CD4-positive, alpha-beta T cell (primary cell): Measurements from ENCODE around the gene SMIM11. TPM values are rescaled to one million over a fixed set of nuclear protein-coding genes. Genes with fewer than 3 reads are reported as not detected.

Experiments used
- ATAC-seq: fragments of 200-7000 bp; cut with Tn5 transposase; one replicate; pipeline ENCODE4 v1.10.0; 2022; ENCODE audit warnings: mild to moderate bottlenecking; ENCODE audit not compliant: poor library complexity
- CTCF ChIA-PET: fragments of 350-600 bp; sonication (Branson Sonifier 250); formaldehyde crosslinking; loops from one replicate; lab custom pipeline; 2021; ENCODE audit warnings: antibody characterized with exemption, inconsistent platforms; lab: Charles Lee
- POLR2A ChIA-PET: fragments of 350-600 bp; sonication (Branson Sonifier 250); formaldehyde crosslinking; loops from one replicate; lab custom pipeline; 2021; ENCODE audit warnings: antibody characterized with exemption, inconsistent platforms; lab: Charles Lee
- DNase-seq, 14 experiments: peaks; one replicate each; pipeline ENCODE4 v3.0.0-alpha.2; 2013 to 2020; ENCODE audit warnings: mixed read lengths in 2 of 14
- H3K27ac ChIP-seq, 2 donors: one replicate each; pipeline versions ENCODE4 v1.5.1 to v1.7.0; 2013; ENCODE audit warnings: low read length in 2 of 2, low read depth in 1 of 2, mild to moderate bottlenecking in 1 of 2
- H3K27me3 ChIP-seq, 2 experiments: 1 replicate in 1 of 2; 2 replicates in 1 of 2; pipeline versions ENCODE4 v1.6.1 to v1.7.0; 2013; ENCODE audit warnings: low read length in 2 of 2, control low read depth in 1 of 2, mild to moderate bottlenecking in 1 of 2, moderate library complexity in 1 of 2; ENCODE audit not compliant: insufficient read depth in 2 of 2, control insufficient read depth in 1 of 2
- H3K36me3 ChIP-seq: one replicate; pipeline ENCODE4 v1.6.1; 2013; ENCODE audit warnings: low read length, control low read depth; ENCODE audit not compliant: insufficient read depth
- H3K4me1 ChIP-seq: one replicate; pipeline ENCODE4 v1.6.1; 2013; ENCODE audit warnings: low read length, control low read depth; ENCODE audit not compliant: insufficient read depth
- H3K4me3 ChIP-seq: one replicate; pipeline ENCODE4 v1.5.1; 2013; ENCODE audit warnings: mild to moderate bottlenecking, low read length, moderate library complexity
- H3K9me3 ChIP-seq, 2 experiments: 1 replicate in 1 of 2; 2 replicates in 1 of 2; pipeline versions ENCODE4 v1.6.1 to v1.7.0; 2013; ENCODE audit warnings: low read length in 2 of 2, mild to moderate bottlenecking in 2 of 2, control low read depth in 1 of 2, moderate library complexity in 1 of 2; ENCODE audit not compliant: control insufficient read depth in 1 of 2, insufficient read depth in 1 of 2
- H3K27ac Mint-ChIP-seq: one replicate; pipeline ENCODE4 v1.8.0; 2020; ENCODE audit warnings: mixed read lengths
- H3K27me3 Mint-ChIP-seq: one replicate; pipeline ENCODE4 v1.8.0; 2021; ENCODE audit warnings: mixed read lengths
- H3K36me3 Mint-ChIP-seq: one replicate; pipeline ENCODE4 v1.8.0; 2021; ENCODE audit warnings: low read depth, mixed read lengths
- H3K4me1 Mint-ChIP-seq: one replicate; pipeline ENCODE4 v1.8.0; 2021; ENCODE audit warnings: low read depth, mixed read lengths
- H3K4me3 Mint-ChIP-seq: one replicate; pipeline ENCODE4 v1.8.0; 2020; ENCODE audit warnings: mild to moderate bottlenecking, mixed read lengths
- H3K9me3 Mint-ChIP-seq: one replicate; pipeline ENCODE4 v1.8.0; 2020; ENCODE audit warnings: mixed read lengths
- CTCF ChIP-seq: fragments of 200-600 bp; IDR thresholded peaks from one replicate; pipeline ENCODE4 v1.8.0; 2022; ENCODE audit warnings: antibody characterized with exemption, mild to moderate bottlenecking
- intact Hi-C, 2 experiments: fragments of 100-400 bp; cut with DNase I in 1 of 2; cut with micrococcal nuclease in 1 of 2; formaldehyde crosslinking; loops; one replicate each; pipeline versions ENCODE4 v1.15.1 to v1.9.0; 2023 to 2025; cut with DNase I, micrococcal nuclease
- total RNA-seq, 174 experiments: library from RNA in 2 of 174; stranded (reverse) in 2 of 174; gene quantifications; one replicate each; pipeline ENCODE4 v1.2.3 and lab custom pipeline; 2021 to 2026

The SMIM11 gene
- total RNA-seq, 2 experiments from 2014 or later, result 3.1 to 4.7 TPM

- no peak overlapping the region for H3K4me3 ChIP-seq
- peaks cover 6% of the 10 kb centered on the region for H3K4me1 ChIP-seq
- Mint-ChIP-seq H3K27me3 (peaks cover 21% of the 10 kb centered on the region), H3K9me3 (peaks cover 4% of the 10 kb centered on the region), H3K4me3 (no peak overlapping the region), H3K4me1 (peaks cover 6% of the 10 kb centered on the region), H3K36me3 (no peaks in the 10 kb centered on the region), H3K27ac (no peak overlapping the region)
- H3K36me3 ChIP-seq, result no peaks in the 10 kb centered on the region
- ATAC-seq (no peak), DNase-seq (no peak)
- TF ChIP-seq CTCF, result no peak
- ChIA-PET CTCF (interaction anchor here (0.7 to 2.5 kb wide), 6 partner anchors 15 to 439 kb away, joined by 3 to 9 read pairs (median 4); no protein-coding TSS in a partner anchor), POLR2A (no interaction called here)
- intact Hi-C loops, result loop anchor here in 1 of 2 experiments (1.0 kb wide), 1 partner anchor 268 kb away; no protein-coding TSS in a partner anchor
- H3K27ac ChIP-seq, result no peak overlapping the region
- H3K27me3 ChIP-seq, result no peaks in the 10 kb centered on the region
- no peaks in the 10 kb centered on the region for H3K9me3 ChIP-seq
These were observed 12.6 kb upstream of the SMIM11 start for GRCh38 chr21:34362670-34363069.

- H3K27ac ChIP-seq, result no peak within 1 kb of the TSS
- ATAC-seq (no peak), DNase-seq (no peak)
- no peak within 1 kb of the TSS for H3K27ac Mint-ChIP-seq
- no peak for TF ChIP-seq CTCF
- no peaks in the 10 kb centered on the region for H3K36me3 Mint-ChIP-seq
- H3K27me3 ChIP-seq, result no peaks in the 10 kb centered on the region
- H3K36me3 ChIP-seq, result no peaks in the 10 kb centered on the region
- H3K9me3 Mint-ChIP-seq, result peaks cover 2% of the 10 kb centered on the region
- POLR2A ChIA-PET, result no interaction called here
- peaks cover 6% of the 10 kb centered on the region for H3K4me1 ChIP-seq
- peaks cover 6% of the 10 kb centered on the region for H3K4me1 Mint-ChIP-seq
- no peak within 1 kb of the TSS for H3K4me3 ChIP-seq
- H3K27me3 Mint-ChIP-seq, result peaks cover 18% of the 10 kb centered on the region
- H3K9me3 ChIP-seq, result no peaks in the 10 kb centered on the region
- no peak within 1 kb of the TSS for H3K4me3 Mint-ChIP-seq
- intact Hi-C loops, result no loop called here
- CTCF ChIA-PET, result no interaction called here
These were observed 11.6 kb upstream of the SMIM11 start, which contains the start of gene KCNE2 for GRCh38 chr21:34363733-34364132. Gene KCNE2, plus strand, starts transcription at chr21:34364006. Its CDS starts 6,473 bp downstream, at chr21:34370479.

- Mint-ChIP-seq H3K4me1 (peaks cover 6% of the 10 kb centered on the region), H3K4me3 (no peak overlapping the region), H3K27me3 (peaks cover 18% of the 10 kb centered on the region), H3K9me3 (no peaks in the 10 kb centered on the region), H3K27ac (no peak overlapping the region), H3K36me3 (no peaks in the 10 kb centered on the region)
- POLR2A ChIA-PET, result no interaction called here
- peaks cover 6% of the 10 kb centered on the region for H3K4me1 ChIP-seq
- no peak overlapping the region for H3K27ac ChIP-seq
- H3K4me3 ChIP-seq, result no peak overlapping the region
- no peaks in the 10 kb centered on the region for H3K27me3 ChIP-seq
- TF ChIP-seq CTCF, result no peak
- H3K9me3 ChIP-seq, result no peaks in the 10 kb centered on the region
- H3K36me3 ChIP-seq, result no peaks in the 10 kb centered on the region
- DNase-seq (no peak), ATAC-seq (no peak)
- intact Hi-C loops, result no loop called here
- CTCF ChIA-PET, result interaction anchor here (1.3 kb wide), 1 partner anchor 17 kb away, joined by 3 read pairs; no protein-coding TSS in a partner anchor
These were observed 10.4 kb upstream of the SMIM11 start for GRCh38 chr21:34364921-34365320.
